Transverse colon (tissue), 3 donors: ENCODE data around the gene CTNNA1.
"Not testable (repeated sequence)": the region's sequence is repeated elsewhere in the genome, so short reads cannot be mapped to it uniquely, and the experiment has no call there.

Source experiments
- EP300 ChIP-seq: sonication (generic); formaldehyde crosslinking; IDR thresholded peaks from one replicate; pipeline ENCODE4 v1.6.1; 2017; ENCODE audit warnings: antibody characterized with exemption, low read depth
- POLR2A ChIP-seq: fragments of 450-650 bp; IDR thresholded peaks from one replicate; pipeline ENCODE4 v1.6.1; 2016; ENCODE audit warnings: antibody characterized with exemption, mild to moderate bottlenecking, moderate library complexity
- TF ChIP-seq, protein P1 (sequence below), 5 experiments: fragments of 200-600 bp in 3 of 5; fragments of 450-650 bp in 2 of 5; sonication (generic) in 3 of 5; IDR thresholded peaks; 1 replicate in 2 of 5; 2 replicates in 3 of 5; pipeline ENCODE4 v1.5.1; 2016 to 2017; ENCODE audit warnings: antibody characterized with exemption in 5 of 5, inconsistent platforms in 3 of 5, mild to moderate bottlenecking in 2 of 5, moderate library complexity in 1 of 5

GRCh38 chr5:138703777-138704176 is 49.4 kb upstream of the CTNNA1 start:
- TF ChIP-seq, protein P1, sequence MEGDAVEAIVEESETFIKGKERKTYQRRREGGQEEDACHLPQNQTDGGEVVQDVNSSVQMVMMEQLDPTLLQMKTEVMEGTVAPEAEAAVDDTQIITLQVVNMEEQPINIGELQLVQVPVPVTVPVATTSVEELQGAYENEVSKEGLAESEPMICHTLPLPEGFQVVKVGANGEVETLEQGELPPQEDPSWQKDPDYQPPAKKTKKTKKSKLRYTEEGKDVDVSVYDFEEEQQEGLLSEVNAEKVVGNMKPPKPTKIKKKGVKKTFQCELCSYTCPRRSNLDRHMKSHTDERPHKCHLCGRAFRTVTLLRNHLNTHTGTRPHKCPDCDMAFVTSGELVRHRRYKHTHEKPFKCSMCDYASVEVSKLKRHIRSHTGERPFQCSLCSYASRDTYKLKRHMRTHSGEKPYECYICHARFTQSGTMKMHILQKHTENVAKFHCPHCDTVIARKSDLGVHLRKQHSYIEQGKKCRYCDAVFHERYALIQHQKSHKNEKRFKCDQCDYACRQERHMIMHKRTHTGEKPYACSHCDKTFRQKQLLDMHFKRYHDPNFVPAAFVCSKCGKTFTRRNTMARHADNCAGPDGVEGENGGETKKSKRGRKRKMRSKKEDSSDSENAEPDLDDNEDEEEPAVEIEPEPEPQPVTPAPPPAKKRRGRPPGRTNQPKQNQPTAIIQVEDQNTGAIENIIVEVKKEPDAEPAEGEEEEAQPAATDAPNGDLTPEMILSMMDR (IDR thresholded peaks at IDR 0.05) = not testable (repeated sequence)
- TF ChIP-seq POLR2A, EP300: not testable (repeated sequence)
